ENCODE data around the gene BSND. TPM values are rescaled to one million over a fixed set of nuclear protein-coding genes. Genes with fewer than 3 reads are reported as not detected.
A peak's percentile ranks its signal among the peaks of the same experiment; 100 is the strongest.

The BSND gene
- total and polyA plus RNA-seq, 5 donors from 2014 or later = not detected

DNA sequence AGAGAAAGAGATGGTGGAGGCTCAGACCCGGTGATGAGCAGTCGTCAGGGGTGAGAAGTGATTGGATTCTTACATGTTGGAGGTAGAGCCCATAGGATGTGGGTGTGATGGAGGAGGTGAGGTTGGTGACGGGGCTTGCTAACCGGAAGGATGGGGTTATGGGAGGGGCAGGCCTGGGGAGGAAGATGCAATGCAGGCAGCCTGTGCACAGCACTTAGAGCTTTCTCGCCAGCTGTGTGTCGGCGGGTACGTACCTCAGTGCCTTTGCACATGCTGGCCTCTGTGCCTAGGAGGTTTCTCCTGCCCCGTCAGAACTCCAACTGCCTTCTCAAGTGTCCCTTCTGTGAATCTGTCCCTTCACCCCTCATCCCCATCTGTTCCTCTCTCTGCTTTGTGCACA is 2.9 kb upstream of the BSND start:
- peak overlapping the region in 3 of 4 donors; percentile 29 to 63 (median 35) for H3K4me3 Mint-ChIP-seq
- Histone ChIP-seq H3K9me3 (ENCODE audit: control insufficient read depth in 2 of 2, low read length in 2 of 2) (no peaks in the 10 kb centered on the region), H3K36me3 (ENCODE audit: control insufficient read depth, insufficient read depth, low read length) (no peaks in the 10 kb centered on the region), H3K4me1 (ENCODE audit: control insufficient read depth, insufficient read depth, low read length, poor library complexity, severe bottlenecking) (peaks cover 13% of the 10 kb centered on the region), H3K27me3 (ENCODE audit: control insufficient read depth, insufficient read depth, low read length) (peaks cover 11% of the 10 kb centered on the region), H3K27ac (ENCODE audit: insufficient read depth, low read length, poor library complexity, severe bottlenecking) (no peak overlapping the region), H3K4me3 (ENCODE audit: low read depth, low read length) (no peak overlapping the region)
- peak in 2 of 3 donors; percentile 48 to 75 for DNase-seq
- no peaks in the 10 kb centered on the region for H3K36me3 Mint-ChIP-seq
- peaks cover 46% of the 10 kb centered on the region for H3K27me3 Mint-ChIP-seq
- peak; percentile 58 to 70 for ATAC-seq (ENCODE audit: low read depth in 2 of 2)
- peak overlapping the region in 2 of 3 donors; percentile 39 to 85 for H3K27ac Mint-ChIP-seq
- H3K9me3 Mint-ChIP-seq = peaks cover 0 to 5% (median 0%) of the 10 kb centered on the region in 7 donors
- H3K4me1 Mint-ChIP-seq = peaks cover 0 to 27% (median 15%) of the 10 kb centered on the region in 4 donors

DNA sequence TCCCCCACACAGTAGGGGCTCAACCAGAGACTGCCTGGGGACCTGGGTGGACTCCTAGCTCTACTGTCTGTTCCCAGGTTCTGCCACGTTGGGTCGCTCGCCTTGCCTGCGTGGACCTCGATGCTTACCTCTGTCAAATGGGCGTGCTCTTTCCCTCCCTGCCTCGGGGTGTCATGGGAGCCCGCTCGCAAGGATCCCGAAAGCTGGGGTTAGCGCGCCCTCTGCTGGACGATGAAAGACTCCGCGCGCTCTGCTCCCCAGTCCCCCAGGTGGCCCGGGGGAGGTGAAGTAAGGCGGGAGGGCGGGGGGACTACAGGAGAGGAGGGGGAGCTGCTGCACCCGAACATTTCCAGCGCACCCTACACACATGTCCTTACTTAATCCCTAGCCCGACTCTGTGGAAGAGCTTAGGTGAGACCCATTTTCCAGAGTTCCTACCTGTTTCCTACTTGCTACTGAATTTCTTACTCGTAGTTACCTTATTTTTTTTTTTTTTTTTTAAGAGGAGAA is 2.3 kb upstream of the BSND start:
- DNase-seq = peak; percentile 39 to 76 (median 63)
- no peak overlapping the region for H3K4me3 ChIP-seq (ENCODE audit: low read depth, low read length)

DNA sequence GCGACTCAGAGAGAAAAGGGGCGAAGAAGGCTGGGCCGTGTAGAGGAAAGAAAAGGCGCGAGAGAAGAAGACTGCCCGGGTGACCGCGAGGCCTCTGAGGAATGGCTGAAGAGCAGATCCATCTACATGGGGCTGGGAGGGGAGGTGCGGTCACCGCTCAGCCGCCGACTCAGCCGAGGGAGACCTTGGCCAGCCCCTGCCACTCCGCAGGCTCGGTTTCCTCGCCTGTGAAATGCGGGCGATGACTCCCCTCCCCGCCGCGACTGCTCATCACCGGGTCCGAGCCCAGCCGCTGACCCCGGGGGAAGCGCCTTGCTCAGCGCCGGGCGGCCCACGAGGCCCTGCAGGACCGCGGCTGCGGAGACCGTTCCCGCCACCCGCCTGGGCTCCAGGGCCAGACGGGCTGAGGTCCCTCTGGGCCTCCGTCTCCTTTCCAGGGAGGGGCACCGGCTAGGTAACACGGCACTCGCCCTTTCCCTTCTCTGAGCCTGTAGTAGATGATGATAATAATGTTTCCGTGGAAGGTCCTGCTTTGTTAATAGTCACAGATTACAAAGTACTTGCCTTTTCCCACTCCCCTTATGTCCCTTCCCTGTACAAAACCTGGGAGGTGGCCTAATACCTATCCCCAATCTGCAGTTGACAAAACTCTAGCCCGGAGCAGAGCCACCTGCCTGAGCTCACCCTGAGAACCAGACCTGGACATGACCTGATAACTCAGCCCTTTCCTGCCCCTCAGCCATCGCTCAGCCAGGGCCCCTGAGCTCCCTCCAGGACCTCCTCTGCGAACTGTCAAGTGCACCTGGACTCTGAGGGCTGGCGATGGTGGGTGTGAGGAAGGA is 1.6 kb upstream of the BSND start:
- no peak for DNase-seq
- Histone ChIP-seq H3K27ac (ENCODE audit: insufficient read depth, low read length, poor library complexity, severe bottlenecking) (no peak overlapping the region), H3K4me3 (ENCODE audit: low read depth, low read length) (no peak overlapping the region), H3K9me3 (ENCODE audit: control insufficient read depth in 2 of 2, low read length in 2 of 2) (no peaks in the 10 kb centered on the region), H3K4me1 (ENCODE audit: control insufficient read depth, insufficient read depth, low read length, poor library complexity, severe bottlenecking) (peaks cover 13% of the 10 kb centered on the region), H3K27me3 (ENCODE audit: control insufficient read depth, insufficient read depth, low read length) (peaks cover 11% of the 10 kb centered on the region), H3K36me3 (ENCODE audit: control insufficient read depth, insufficient read depth, low read length) (no peaks in the 10 kb centered on the region)
- H3K27me3 Mint-ChIP-seq = peaks cover 46% of the 10 kb centered on the region
- peaks cover 0 to 5% (median 0%) of the 10 kb centered on the region in 7 donors for H3K9me3 Mint-ChIP-seq
- H3K4me3 Mint-ChIP-seq = peak overlapping the region in 3 of 4 donors; percentile 43 to 76 (median 52)
- peaks cover 0 to 27% (median 15%) of the 10 kb centered on the region in 4 donors for H3K4me1 Mint-ChIP-seq
- ATAC-seq (ENCODE audit: low read depth in 2 of 2) = no peak
- H3K36me3 Mint-ChIP-seq = no peaks in the 10 kb centered on the region
- no peak overlapping the region for H3K27ac Mint-ChIP-seq

More for the DNA sequence above, 2.3 kb upstream of the BSND start:
- Mint-ChIP-seq H3K9me3 (peaks cover 0 to 5% (median 0%) of the 10 kb centered on the region in 7 donors), H3K4me1 (peaks cover 0 to 27% (median 15%) of the 10 kb centered on the region in 4 donors), H3K36me3 (no peaks in the 10 kb centered on the region), H3K27ac (peak overlapping the region in 2 of 3 donors; percentile 46 to 79), H3K27me3 (peaks cover 46% of the 10 kb centered on the region), H3K4me3 (peak overlapping the region in 3 of 4 donors; percentile 43 to 76 (median 63))
- Histone ChIP-seq H3K4me1 (ENCODE audit: control insufficient read depth, insufficient read depth, low read length, poor library complexity, severe bottlenecking) (peaks cover 13% of the 10 kb centered on the region), H3K27ac (ENCODE audit: insufficient read depth, low read length, poor library complexity, severe bottlenecking) (no peak overlapping the region), H3K27me3 (ENCODE audit: control insufficient read depth, insufficient read depth, low read length) (peaks cover 11% of the 10 kb centered on the region), H3K36me3 (ENCODE audit: control insufficient read depth, insufficient read depth, low read length) (no peaks in the 10 kb centered on the region), H3K9me3 (ENCODE audit: control insufficient read depth in 2 of 2, low read length in 2 of 2) (no peaks in the 10 kb centered on the region)
- peak; percentile 61 for ATAC-seq (ENCODE audit: low read depth in 2 of 2)

DNA sequence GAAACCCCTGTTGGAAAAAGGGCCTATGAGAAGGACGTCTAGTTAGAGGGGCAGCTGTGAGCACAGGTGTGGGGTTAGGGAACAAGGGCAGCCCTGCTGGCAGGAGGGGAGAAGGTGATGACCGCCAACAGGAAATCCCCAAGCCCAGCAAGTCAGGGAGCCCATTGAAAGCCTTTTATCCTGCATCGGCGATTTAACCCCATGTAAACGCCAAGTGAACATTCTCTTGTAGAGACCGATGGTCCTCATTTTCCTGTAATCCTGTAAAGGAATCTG is 1.1 kb upstream of the BSND start:
- H3K4me3 ChIP-seq (ENCODE audit: low read depth, low read length) = no peak overlapping the region

DNA sequence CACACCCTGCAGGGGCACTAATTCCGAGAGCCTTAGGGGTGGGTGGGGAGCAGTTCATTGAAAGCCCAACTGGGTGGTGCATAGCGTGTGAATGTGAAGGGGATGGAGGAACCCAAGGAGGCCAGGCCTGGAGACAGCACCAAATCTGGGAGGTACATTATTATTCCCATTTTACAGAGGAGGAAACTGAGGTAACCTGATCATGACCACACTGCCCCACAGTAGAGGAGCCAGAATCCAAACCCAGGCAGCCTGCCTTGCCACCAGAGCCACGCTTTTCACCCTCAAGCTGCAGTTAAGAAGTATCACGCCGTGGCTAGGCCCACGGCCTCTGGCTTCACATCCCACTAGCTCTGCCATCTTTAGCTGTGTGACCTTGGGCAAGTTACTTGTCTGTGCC is 633 bp upstream of the BSND start:
- Histone ChIP-seq H3K27ac (ENCODE audit: insufficient read depth, low read length, poor library complexity, severe bottlenecking) (no peak overlapping the region), H3K4me3 (ENCODE audit: low read depth, low read length) (no peak overlapping the region), H3K4me1 (ENCODE audit: control insufficient read depth, insufficient read depth, low read length, poor library complexity, severe bottlenecking) (peaks cover 13% of the 10 kb centered on the region), H3K27me3 (ENCODE audit: control insufficient read depth, insufficient read depth, low read length) (peaks cover 13% of the 10 kb centered on the region), H3K9me3 (ENCODE audit: control insufficient read depth in 2 of 2, low read length in 2 of 2) (no peaks in the 10 kb centered on the region), H3K36me3 (ENCODE audit: control insufficient read depth, insufficient read depth, low read length) (no peaks in the 10 kb centered on the region)
- no peak overlapping the region for H3K4me3 Mint-ChIP-seq
- peaks cover 46% of the 10 kb centered on the region for H3K27me3 Mint-ChIP-seq
- peaks cover 0 to 27% (median 15%) of the 10 kb centered on the region in 4 donors for H3K4me1 Mint-ChIP-seq
- ATAC-seq (ENCODE audit: low read depth in 2 of 2) (no peak), DNase-seq (no peak)
- H3K36me3 Mint-ChIP-seq = no peaks in the 10 kb centered on the region
- no peak overlapping the region for H3K27ac Mint-ChIP-seq
- H3K9me3 Mint-ChIP-seq = peaks cover 0 to 5% (median 0%) of the 10 kb centered on the region in 7 donors

More for the DNA sequence above, 1.1 kb upstream of the BSND start:
- H3K27me3 Mint-ChIP-seq = peaks cover 46% of the 10 kb centered on the region
- H3K27ac Mint-ChIP-seq = no peak overlapping the region
- peaks cover 13% of the 10 kb centered on the region for H3K4me1 ChIP-seq (ENCODE audit: control insufficient read depth, insufficient read depth, low read length, poor library complexity, severe bottlenecking)
- ATAC-seq (ENCODE audit: low read depth in 2 of 2) (no peak), DNase-seq (no peak)
- peaks cover 0 to 5% (median 0%) of the 10 kb centered on the region in 7 donors for H3K9me3 Mint-ChIP-seq
- H3K36me3 Mint-ChIP-seq = no peaks in the 10 kb centered on the region
- peak overlapping the region in 2 of 4 donors; percentile 17 to 52 for H3K4me3 Mint-ChIP-seq
- peaks cover 0 to 27% (median 15%) of the 10 kb centered on the region in 4 donors for H3K4me1 Mint-ChIP-seq
- H3K36me3 ChIP-seq (ENCODE audit: control insufficient read depth, insufficient read depth, low read length) = no peaks in the 10 kb centered on the region
- no peak overlapping the region for H3K27ac ChIP-seq (ENCODE audit: insufficient read depth, low read length, poor library complexity, severe bottlenecking)
- peaks cover 13% of the 10 kb centered on the region for H3K27me3 ChIP-seq (ENCODE audit: control insufficient read depth, insufficient read depth, low read length)
- H3K9me3 ChIP-seq (ENCODE audit: control insufficient read depth in 2 of 2, low read length in 2 of 2) = no peaks in the 10 kb centered on the region

DNA sequence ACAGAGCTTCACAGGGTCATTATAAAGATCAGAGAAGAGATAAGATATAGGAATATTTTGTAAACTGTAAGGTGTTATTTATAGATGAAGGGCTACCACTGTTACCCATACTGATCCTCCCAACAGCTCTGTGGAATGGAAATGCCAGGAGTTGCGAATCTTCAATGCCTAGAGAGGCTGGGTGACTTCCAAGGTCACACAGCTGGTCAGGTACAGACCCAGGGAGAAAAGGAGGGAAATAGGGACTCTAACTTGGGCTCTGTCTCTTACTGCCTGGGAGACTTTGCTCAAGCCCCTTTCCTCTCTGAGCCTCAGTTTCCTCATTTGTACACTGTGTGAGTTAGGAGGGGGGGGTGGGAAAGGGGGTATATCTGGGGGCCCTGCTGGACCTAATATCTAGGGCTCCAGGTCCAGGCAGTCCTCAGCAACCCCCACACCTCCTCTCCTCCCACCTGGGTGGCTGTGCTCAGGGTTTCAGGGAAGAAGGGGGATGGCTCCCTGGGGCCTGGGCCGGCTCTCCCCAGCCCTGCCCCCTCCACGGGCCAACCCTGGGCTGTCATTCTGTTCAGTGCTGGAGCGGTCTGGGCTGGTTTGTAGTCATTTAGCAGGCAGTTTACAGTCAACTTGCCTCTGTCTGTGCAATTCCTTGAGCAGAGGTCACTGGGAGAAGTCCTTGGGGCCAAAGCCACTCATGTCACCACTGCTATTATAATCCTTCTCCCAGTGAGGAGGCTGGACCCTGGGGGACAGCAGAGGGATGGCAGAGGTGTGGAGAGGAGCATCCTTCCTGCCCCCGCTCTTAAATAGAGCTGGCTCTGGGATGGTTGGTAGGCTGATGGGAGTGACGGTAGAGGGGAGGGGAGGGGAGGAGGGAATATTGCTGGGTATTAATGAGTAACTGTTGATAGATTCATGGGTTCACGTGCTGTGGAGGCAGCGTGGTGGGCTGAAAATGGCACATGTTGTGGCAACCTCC is 1.7 kb downstream of the BSND start:
- Histone ChIP-seq H3K27ac (ENCODE audit: insufficient read depth, low read length, poor library complexity, severe bottlenecking) (no peak overlapping the region), H3K4me1 (ENCODE audit: control insufficient read depth, insufficient read depth, low read length, poor library complexity, severe bottlenecking) (peaks cover 13% of the 10 kb centered on the region), H3K4me3 (ENCODE audit: low read depth, low read length) (no peak overlapping the region), H3K36me3 (ENCODE audit: control insufficient read depth, insufficient read depth, low read length) (no peaks in the 10 kb centered on the region), H3K9me3 (ENCODE audit: control insufficient read depth in 2 of 2, low read length in 2 of 2) (no peaks in the 10 kb centered on the region), H3K27me3 (ENCODE audit: control insufficient read depth, insufficient read depth, low read length) (peaks cover 13% of the 10 kb centered on the region)
- DNase-seq (no peak), ATAC-seq (ENCODE audit: low read depth in 2 of 2) (no peak)
- H3K36me3 Mint-ChIP-seq = no peaks in the 10 kb centered on the region
- no peak overlapping the region for H3K27ac Mint-ChIP-seq
- peaks cover 0 to 21% (median 11%) of the 10 kb centered on the region in 4 donors for H3K4me1 Mint-ChIP-seq
- peaks cover 33% of the 10 kb centered on the region for H3K27me3 Mint-ChIP-seq
- H3K9me3 Mint-ChIP-seq = peaks cover 0 to 5% (median 0%) of the 10 kb centered on the region in 7 donors
- no peak overlapping the region for H3K4me3 Mint-ChIP-seq

DNA sequence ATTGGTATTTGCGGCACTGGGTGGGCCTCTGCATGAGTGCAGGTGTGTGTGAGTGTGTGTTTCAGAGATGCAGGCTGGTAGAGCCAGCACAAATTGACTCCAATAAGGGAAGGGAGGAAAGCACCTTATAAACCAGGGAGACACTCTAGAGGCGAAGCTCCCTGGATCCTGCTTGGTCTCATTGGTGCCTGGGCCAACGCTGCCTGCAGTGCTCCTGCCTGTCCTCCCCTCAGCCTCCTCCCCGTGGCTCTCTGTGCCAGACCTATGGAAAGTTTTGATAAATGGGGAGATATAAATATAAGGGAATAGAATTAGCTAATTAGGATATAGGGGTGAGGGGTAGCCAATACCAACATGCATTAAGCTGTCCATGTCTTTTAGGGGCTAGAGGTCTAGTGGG is 2.6 kb downstream of the BSND start:
- DNase-seq = no peak
- Mint-ChIP-seq H3K4me1 (peaks cover 0 to 11% (median 3%) of the 10 kb centered on the region in 4 donors), H3K27ac (no peak overlapping the region)

More for the DNA sequence above, 2.6 kb downstream of the BSND start:
- H3K4me3 Mint-ChIP-seq = no peak overlapping the region
- H3K36me3 Mint-ChIP-seq = no peaks in the 10 kb centered on the region
- no peaks in the 10 kb centered on the region for H3K36me3 ChIP-seq (ENCODE audit: control insufficient read depth, insufficient read depth, low read length)
- H3K27ac ChIP-seq (ENCODE audit: insufficient read depth, low read length, poor library complexity, severe bottlenecking) = no peak overlapping the region
- H3K9me3 ChIP-seq (ENCODE audit: control insufficient read depth in 2 of 2, low read length in 2 of 2) = no peaks in the 10 kb centered on the region
- H3K27me3 Mint-ChIP-seq = peaks cover 26% of the 10 kb centered on the region
- H3K27me3 ChIP-seq (ENCODE audit: control insufficient read depth, insufficient read depth, low read length) = peaks cover 13% of the 10 kb centered on the region
- ATAC-seq (ENCODE audit: low read depth in 2 of 2) = no peak
- H3K4me3 ChIP-seq (ENCODE audit: low read depth, low read length) = no peak overlapping the region
- H3K9me3 Mint-ChIP-seq = no peaks in the 10 kb centered on the region
- peaks cover 7% of the 10 kb centered on the region for H3K4me1 ChIP-seq (ENCODE audit: control insufficient read depth, insufficient read depth, low read length, poor library complexity, severe bottlenecking)
